ENCODE measurements around the gene HPGD. TPM values are rescaled to one million over a fixed set of nuclear protein-coding genes. Genes with fewer than 3 reads are reported as not detected.

The HPGD gene
- total and polyA plus RNA-seq, 2 of the 8 experiments (the other 6 are each of a cell fraction or from before 2014, with no cell fraction given) = 1.1 to 1.3 TPM

GRCh38 chr4:174521800-174522182 is 497 bp downstream of the HPGD start:
- no peak overlapping the region for H3K14ac ChIP-seq (ENCODE audit: insufficient read length)
- H3K4me3 ChIP-seq (ENCODE audit: extremely low read depth in 1 of 4, insufficient read depth in 2 of 4, low read depth in 3 of 4, low read length in 4 of 4) = peak overlapping the region; percentile 47 to 76 (median 69)
- no peak overlapping the region for H3K4ac ChIP-seq (replicated peaks; ENCODE audit: insufficient read length, low read depth, low read length)
- no peak overlapping the region for H2BK15ac ChIP-seq (ENCODE audit: low read length)
- H3K23me2 ChIP-seq (ENCODE audit: low read depth, low read length) = peaks cover 14% of the 10 kb centered on the region; the same call in 1 of the 2 replicates
- H2AFZ ChIP-seq (ENCODE audit: low read length) = peak overlapping the region; percentile 90
- H2BK12ac ChIP-seq (ENCODE audit: low read depth, low read length) = no peak overlapping the region
- no peak overlapping the region for H3K9ac ChIP-seq (replicated peaks in 1 of 4; ENCODE audit: extremely low read depth in 1 of 4, low read depth in 3 of 4, low read length in 3 of 4)
- CTCF ChIA-PET (ENCODE audit: partially characterized antibody) = interaction anchor here (0.6 to 1.6 kb wide), 7 partner anchors 111 to 242 kb away, joined by 3 to 5 read pairs (median 3); no protein-coding TSS in a partner anchor
- no peaks in the 10 kb centered on the region for H3K36me3 ChIP-seq (ENCODE audit: control insufficient read depth in 2 of 4, insufficient read depth in 4 of 4, low read length in 3 of 4)
- 14% methylated on average over 12 of the region's 12 CpGs; no CpG with 5 or more reads in 1 of the 2 experiments for WGBS, 2 experiments (ENCODE audit: extremely low coverage in 1 of 2, insufficient coverage in 1 of 2, insufficient read length in 1 of 2, insufficient replicate concordance in 2 of 2, low coverage in 1 of 2, low lambda C conversion rate in 2 of 2, missing lambda C conversion rate in 1 of 2)
- no peaks in the 10 kb centered on the region for H3K79me2 ChIP-seq (ENCODE audit: control insufficient read depth in 1 of 2, insufficient read depth in 2 of 2, low read length in 2 of 2)
- peak overlapping the region; percentile 84 to 89 for H3K4me2 ChIP-seq (ENCODE audit: insufficient read depth in 1 of 2, low read depth in 2 of 2, low read length in 2 of 2)
- H4K5ac ChIP-seq (ENCODE audit: insufficient read length, low read depth, low read length) = no peak overlapping the region
- peaks cover 0 to 26% (median 15%) of the 10 kb centered on the region in 4 experiments; a peak in 5 of 7 replicates for H3K27me3 ChIP-seq (replicated peaks in 1 of 4; ENCODE audit: control insufficient read depth in 3 of 4, extremely low read depth in 1 of 4, insufficient read depth in 3 of 4, low read length in 3 of 4)
- H2BK20ac ChIP-seq (ENCODE audit: low read length) = no peak overlapping the region
- 0 out of 2 replicates have a peak overlapping the region, but pooled peaks have one; percentile 56 for H3K18ac ChIP-seq (ENCODE audit: extremely low read depth, low read length)
- peaks cover 0 to 6% (median 5%) of the 10 kb centered on the region in 4 experiments; a peak in 5 of 7 replicates for H3K4me1 ChIP-seq (replicated peaks in 1 of 4; ENCODE audit: control insufficient read depth in 3 of 4, insufficient read depth in 4 of 4, low read length in 3 of 4)
- H4K8ac ChIP-seq (ENCODE audit: extremely low read depth, insufficient read depth, low read length) = no peak overlapping the region
- H4K20me1 ChIP-seq (replicated peaks in 1 of 2; ENCODE audit: control insufficient read depth in 1 of 2, insufficient read depth in 2 of 2, low read length in 2 of 2) = no peaks in the 10 kb centered on the region
- no peaks in the 10 kb centered on the region for H3K79me1 ChIP-seq (ENCODE audit: low read depth, low read length)
- H3K23ac ChIP-seq (ENCODE audit: insufficient read length) = no peak overlapping the region
- H3K9me3 ChIP-seq (ENCODE audit: insufficient read depth in 2 of 2, low read depth in 1 of 2, low read length in 1 of 2) = no peaks in the 10 kb centered on the region
- no peak overlapping the region for H4K91ac ChIP-seq (replicated peaks; ENCODE audit: insufficient read length, low read length)
- POLR2A ChIA-PET (ENCODE audit: partially characterized antibody) = interaction anchor here (1.0 kb wide), 1 partner anchor 15 kb away, joined by 3 read pairs; no protein-coding TSS in a partner anchor
- H2BK5ac ChIP-seq (ENCODE audit: low read depth, low read length) = no peak overlapping the region
- peak in 1 of 2 experiments; percentile 53 for DNase-seq (ENCODE audit: low read depth in 1 of 2, low spot score in 2 of 2)
- no peak overlapping the region for H2BK120ac ChIP-seq (replicated peaks; ENCODE audit: low read depth, low read length)
- H3K27ac ChIP-seq (ENCODE audit: low read depth, low read length) = no peak overlapping the region
- no peak overlapping the region for H2AK5ac ChIP-seq (ENCODE audit: low read depth, low read length)
- no peak overlapping the region for H3K56ac ChIP-seq (replicated peaks; ENCODE audit: insufficient read length, low read depth, low read length)
- FAIRE-seq = no peak
- TF ChIP-seq RBBP5 (IDR thresholded peaks at IDR 0.05; ENCODE audit: borderline replicate concordance, low read depth, low read length) (no peak), RFX5 (IDR thresholded peaks at IDR 0.05; ENCODE audit: borderline replicate concordance, low read depth, low read length) (no peak), GABPA (IDR thresholded peaks at IDR 0.05; ENCODE audit: borderline replicate concordance, insufficient read depth, low read length) (no peak), BACH1 (IDR thresholded peaks at IDR 0.05; ENCODE audit: low read length) (no peak), BCL11A (IDR thresholded peaks at IDR 0.05; ENCODE audit: low read depth in 2 of 2, low read length in 2 of 2) (no peak), POLR2AphosphoS5 (IDR thresholded peaks at IDR 0.05; ENCODE audit: low read depth, low read length) (no peak), SIN3A (conservative IDR thresholded peaks at IDR 0.05 in 1 of 2, IDR thresholded peaks at IDR 0.05 in 1 of 2; ENCODE audit: low read depth in 1 of 2, low read length in 2 of 2) (no peak), CHD2 (IDR thresholded peaks at IDR 0.05; ENCODE audit: low read length) (no peak), PHF8 (conservative IDR thresholded peaks at IDR 0.05; ENCODE audit: low read depth, low read length) (no peak), YY1 (IDR thresholded peaks at IDR 0.05; ENCODE audit: low read depth, low read length) (no peak), E2F6 (IDR thresholded peaks at IDR 0.05) (no peak), ASH2L (IDR thresholded peaks at IDR 0.05; ENCODE audit: low read length) (no peak), RAD21 (IDR thresholded peaks at IDR 0.05 in 1 of 2, conservative IDR thresholded peaks at IDR 0.05 in 1 of 2; ENCODE audit: low read depth in 2 of 2, low read length in 2 of 2) (no peak)
